PC-3 (cell line): ENCODE results near the gene ARHGAP6. TPM values are rescaled to one million over a fixed set of nuclear protein-coding genes. Genes with fewer than 3 reads are reported as not detected.

Source experiments
- ATAC-seq: fragments of 200-7000 bp; cut with Tn5 transposase; 2 replicates; pipeline ENCODE4 v1.9.1; 2020; ENCODE audit warnings: mild to moderate bottlenecking, moderate library complexity
- BruUV-seq: library from RNA; stranded (reverse); fragments of 400-500 nt; replicated peaks from 2 replicates; lab custom pipeline; 2021; lab: Mats Ljungman, UMichigan
- CTCF ChIA-PET: fragments of 300-600 bp; sonication (Branson Sonifier 250); formaldehyde crosslinking; loops from one replicate; lab custom pipeline; 2022; ENCODE audit warnings: antibody characterized with exemption; lab: Charles Lee
- POLR2A ChIA-PET: fragments of 300-600 bp; sonication (Branson Sonifier 250); formaldehyde crosslinking; loops from one replicate; lab custom pipeline; 2022; ENCODE audit warnings: antibody characterized with exemption; ENCODE audit not compliant: unreplicated experiment; lab: Charles Lee
- DNase-seq: peaks from one replicate; pipeline ENCODE4 v3.0.0-alpha.2; 2015
- H2AFZ ChIP-seq: fragments of 300-600 bp; sonication (generic); 2 replicates; pipeline ENCODE4 v1.6.0; 2016; ENCODE audit warnings: antibody characterized with exemption, low read length
- H3F3A ChIP-seq: fragments of 300-600 bp; sonication (generic); one replicate; pipeline ENCODE4 v1.6.0; 2017; ENCODE audit warnings: antibody characterized with exemption, low read length, control low read depth, mild to moderate bottlenecking; ENCODE audit not compliant: unreplicated experiment
- H3K27ac ChIP-seq: fragments of 300-600 bp; sonication (generic); 2 replicates; pipeline ENCODE4 v1.5.1; 2016; ENCODE audit warnings: mild to moderate bottlenecking, low read length
- H3K27me3 ChIP-seq: fragments of 300-600 bp; sonication (generic); 2 replicates; pipeline ENCODE4 v1.6.1; 2016; ENCODE audit warnings: low read length, mixed read lengths
- H3K36me3 ChIP-seq: fragments of 300-600 bp; sonication (generic); 2 replicates; pipeline ENCODE4 v1.6.1; 2016; ENCODE audit warnings: low read depth, mixed run types, low read length, mixed read lengths
- H3K4me1 ChIP-seq: fragments of 300-600 bp; sonication (generic); 2 replicates; pipeline ENCODE4 v1.5.1; 2016; ENCODE audit warnings: low read length; ENCODE audit not compliant: insufficient read depth
- H3K4me2 ChIP-seq: fragments of 300-600 bp; sonication (generic); 2 replicates; pipeline ENCODE4 v1.6.0; 2016; ENCODE audit warnings: low read length
- H3K4me3 ChIP-seq: fragments of 300-600 bp; sonication (generic); 2 replicates; pipeline ENCODE4 v1.5.1; 2016; ENCODE audit warnings: mild to moderate bottlenecking, low read length, mixed read lengths
- H3K79me2 ChIP-seq: fragments of 300-600 bp; sonication (generic); 2 replicates; pipeline ENCODE4 v1.6.1; 2017; ENCODE audit warnings: low read length, mixed read lengths
- H3K9ac ChIP-seq: fragments of 300-600 bp; sonication (generic); 2 replicates; pipeline ENCODE4 v1.6.0; 2016; ENCODE audit warnings: mild to moderate bottlenecking, low read length
- H3K9me2 ChIP-seq: fragments of 300-600 bp; sonication (generic); replicated peaks from 2 replicates; pipeline ENCODE4 v1.6.1; 2016; ENCODE audit warnings: mixed run types, low read length, mixed read lengths
- H3K9me3 ChIP-seq: fragments of 300-600 bp; sonication (generic); 2 replicates; pipeline ENCODE4 v1.6.1; 2016; ENCODE audit warnings: low read length, mixed read lengths
- H4K20me1 ChIP-seq: fragments of 300-600 bp; sonication (generic); 2 replicates; pipeline ENCODE4 v1.6.1; 2016; ENCODE audit warnings: low read length, mixed read lengths
- CTCF ChIP-seq: fragments of 300-600 bp; sonication (generic); conservative IDR thresholded peaks from 2 replicates; pipeline ENCODE4 v1.5.1; 2017; ENCODE audit warnings: antibody characterized with exemption, low read depth, mild to moderate bottlenecking, low read length
- EZH2 ChIP-seq: fragments of 300-600 bp; sonication (generic); IDR thresholded peaks from one replicate; pipeline ENCODE4 v1.6.1; 2017; ENCODE audit warnings: antibody characterized with exemption, mild to moderate bottlenecking, low read length; ENCODE audit not compliant: unreplicated experiment
- EZH2phosphoT487 ChIP-seq: fragments of 300-600 bp; sonication (generic); IDR thresholded peaks from 2 replicates; pipeline ENCODE4 v1.6.1; 2018; ENCODE audit warnings: mild to moderate bottlenecking, antibody characterized with exemption, low read length, borderline replicate concordance
- intact Hi-C: fragments of 100-400 bp; cut with micrococcal nuclease; formaldehyde crosslinking; loops from 2 replicates; pipeline ENCODE4 v1.9.0; 2023
- total RNA-seq: library from RNA; depleted of rRNA; stranded (reverse); fragments of >200 nt; gene quantifications from 2 replicates; pipeline ENCODE4 v1.2.3, GENCODE V29; 2014

The ARHGAP6 gene
- total RNA-seq, 1 experiment from 2014 or later, result 2.8 TPM

GRCh38 chrX:11647138-11647537, 18.6 kb downstream of the ARHGAP6 start:
- Histone ChIP-seq H4K20me1 (no peaks in the 10 kb centered on the region), H3K9me2 (no peaks in the 10 kb centered on the region), H2AFZ (no peak overlapping the region), H3K27ac (no peak overlapping the region), H3K4me1 (no peaks in the 10 kb centered on the region), H3K4me2 (no peak overlapping the region), H3K79me2 (no peaks in the 10 kb centered on the region), H3K9ac (no peak overlapping the region), H3K27me3 (peaks cover 20% of the 10 kb centered on the region; the same call in 1 of the 2 replicates), H3K4me3 (no peak overlapping the region), H3K36me3 (no peaks in the 10 kb centered on the region), H3F3A (no peaks in the 10 kb centered on the region), H3K9me3 (no peaks in the 10 kb centered on the region)
- BruUV-seq, result no TSS peak
- intact Hi-C loops, result loop anchor here (10.0 kb wide), 1 partner anchor 92 kb away; no protein-coding TSS in a partner anchor
- TF ChIP-seq EZH2, result no peak
- TF ChIP-seq EZH2phosphoT487, result no peak
- TF ChIP-seq CTCF, result no peak
- DNase-seq, result no peak
- CTCF ChIA-PET, result no interaction called here
- POLR2A ChIA-PET, result no interaction called here
- ATAC-seq, result no peak

- Histone ChIP-seq H3K36me3 (no peaks in the 10 kb centered on the region), H3K4me3 (no peak overlapping the region), H3K27ac (no peak overlapping the region), H3K27me3 (peaks cover 36% of the 10 kb centered on the region), H4K20me1 (no peaks in the 10 kb centered on the region), H3K4me1 (no peaks in the 10 kb centered on the region), H3K9ac (no peak overlapping the region), H3K9me2 (no peaks in the 10 kb centered on the region), H3K79me2 (no peaks in the 10 kb centered on the region), H3F3A (no peaks in the 10 kb centered on the region), H3K9me3 (no peaks in the 10 kb centered on the region), H3K4me2 (no peak overlapping the region), H2AFZ (no peak overlapping the region)
- no TSS peak for BruUV-seq
- ChIA-PET POLR2A (no interaction called here), CTCF (no interaction called here)
- TF ChIP-seq EZH2phosphoT487 (no peak), EZH2 (no peak), CTCF (no peak)
- DNase-seq (no peak), ATAC-seq (no peak)
- intact Hi-C loops, result loop anchor here (10.0 kb wide), 1 partner anchor 87 kb away; no protein-coding TSS in a partner anchor
Measured at GRCh38 chrX:11641349-11642065, 24.2 kb downstream of the ARHGAP6 start.

GRCh38 chrX:11640089-11640488, 25.6 kb downstream of the ARHGAP6 start:
- POLR2A ChIA-PET, result no interaction called here
- Histone ChIP-seq H3K4me2 (no peak overlapping the region), H3K9ac (no peak overlapping the region), H3K79me2 (no peaks in the 10 kb centered on the region), H3K27me3 (peaks cover 28% of the 10 kb centered on the region; the same call in 1 of the 2 replicates), H4K20me1 (no peaks in the 10 kb centered on the region), H3K9me2 (no peaks in the 10 kb centered on the region), H2AFZ (no peak overlapping the region), H3F3A (no peaks in the 10 kb centered on the region), H3K4me3 (no peak overlapping the region), H3K27ac (no peak overlapping the region), H3K9me3 (no peaks in the 10 kb centered on the region), H3K4me1 (no peaks in the 10 kb centered on the region), H3K36me3 (no peaks in the 10 kb centered on the region)
- intact Hi-C loops, result loop anchor here (10.0 kb wide), 1 partner anchor 85 kb away; no protein-coding TSS in a partner anchor
- TF ChIP-seq EZH2, result no peak
- TF ChIP-seq EZH2phosphoT487, result no peak
- no peak for TF ChIP-seq CTCF
- DNase-seq (no peak), ATAC-seq (no peak)
- CTCF ChIA-PET, result no interaction called here
- no TSS peak for BruUV-seq
